HG03103 (cell line): ENCODE results near the gene CD109.
"Not testable (repeated sequence)": the region's sequence is repeated elsewhere in the genome, so short reads cannot be mapped to it uniquely, and the experiment has no call there.

Experiments used
- ATAC-seq: cut with Tn5 transposase; IDR thresholded peaks from one replicate; pipeline ENCODE4 v1.9.1; 2021; ENCODE audit warnings: low read depth; ENCODE audit not compliant: unreplicated experiment

Gene CD109

GRCh38 chr6:73769976-73770375, 74.0 kb downstream of the CD109 start:
- no peak for ATAC-seq

GRCh38 chr6:73774311-73774774, 78.3 kb downstream of the CD109 start:
- ATAC-seq, result no peak

DNA sequence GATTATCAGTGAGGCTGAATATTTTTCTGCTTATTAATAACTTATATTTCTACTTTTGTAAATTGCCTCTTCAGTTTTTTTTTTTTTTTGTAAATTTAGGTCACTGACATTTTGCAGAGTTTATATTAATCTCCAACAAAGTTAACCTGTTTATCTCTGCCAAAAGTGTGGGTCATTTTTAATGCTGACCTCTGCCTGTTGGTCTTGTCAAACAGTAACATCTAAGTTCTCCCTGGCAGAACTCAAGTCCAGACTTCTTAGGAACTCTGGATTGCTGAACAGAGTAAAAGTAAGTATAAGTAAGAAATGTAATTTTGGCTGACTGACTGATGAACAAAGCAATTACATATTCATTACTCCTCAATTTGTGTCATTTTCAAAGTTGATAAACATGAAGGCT, 83.9 kb downstream of the CD109 start:
- ATAC-seq, result no peak

GRCh38 chr6:73782911-73783310, 86.9 kb downstream of the CD109 start:
- ATAC-seq, result no peak

- no peak for ATAC-seq
These were observed 88.9 kb downstream of the CD109 start for GRCh38 chr6:73784726-73785505.

DNA sequence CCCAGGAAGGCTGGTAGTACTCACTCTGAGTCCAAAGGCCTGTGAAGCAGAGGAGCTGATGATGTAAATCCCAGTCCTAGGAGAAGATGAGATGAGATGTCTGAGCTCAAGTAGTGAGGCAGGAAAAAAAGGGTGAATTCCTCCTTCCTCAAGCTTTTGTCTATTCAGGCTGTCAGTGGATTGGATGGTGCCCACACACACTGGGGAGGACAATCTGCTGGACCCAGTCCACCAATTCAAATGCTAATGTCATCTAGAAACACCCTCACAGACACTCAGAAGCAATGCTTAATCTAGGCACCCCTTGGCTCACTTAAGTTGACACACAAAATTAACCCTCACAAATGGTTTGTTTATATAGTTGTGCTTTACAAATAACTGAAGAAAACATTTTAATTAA, 94.6 kb downstream of the CD109 start:
- ATAC-seq, result no peak

GRCh38 chr6:73791336-73791735, 95.3 kb downstream of the CD109 start:
- ATAC-seq, result no peak

GRCh38 chr6:73792738-73793137, 96.7 kb downstream of the CD109 start:
- ATAC-seq, result no peak

DNA sequence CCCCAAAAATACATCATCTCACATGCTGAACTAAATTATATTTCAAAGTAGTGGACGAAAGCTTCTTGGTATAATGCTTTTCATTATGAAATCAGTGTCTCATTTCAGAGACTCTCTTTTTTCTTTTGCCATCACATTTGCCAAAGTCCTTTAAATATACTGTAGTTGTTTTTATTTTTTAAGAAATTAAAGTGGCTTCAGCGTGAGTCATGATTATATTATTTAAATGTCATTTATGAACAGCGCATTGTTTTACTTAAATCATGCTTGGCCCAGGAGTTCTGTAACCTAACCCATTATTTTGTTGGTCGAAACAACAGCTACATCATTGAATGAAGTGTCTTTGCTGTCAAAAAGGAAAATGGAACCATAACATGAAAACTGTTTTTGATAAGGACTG, 100.9 kb downstream of the CD109 start:
- ATAC-seq, result no peak

DNA sequence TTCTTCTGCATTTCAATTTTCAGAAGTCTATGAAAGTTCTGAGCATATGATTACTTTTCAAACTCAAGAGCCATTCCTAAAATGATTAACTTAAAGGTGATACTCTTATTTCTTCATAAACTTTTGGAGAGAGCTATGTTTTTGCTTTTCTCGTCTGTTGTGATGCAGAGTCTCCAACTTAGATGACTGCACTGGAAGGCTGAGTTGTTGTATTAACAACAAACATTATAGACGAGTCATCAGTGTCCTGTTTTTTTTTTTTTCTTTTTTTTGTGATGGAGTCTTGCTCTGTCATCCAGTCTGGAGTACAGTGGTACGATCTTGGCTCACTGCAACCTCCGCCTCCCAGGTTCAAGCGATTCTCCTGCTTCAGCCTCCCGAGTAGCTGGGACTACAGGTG, 101.9 kb downstream of the CD109 start:
- ATAC-seq, result no peak

GRCh38 chr6:73798592-73798991, 102.6 kb downstream of the CD109 start:
- peak; percentile 83 for ATAC-seq

GRCh38 chr6:73800997-73801396, 105.0 kb downstream of the CD109 start:
- no peak for ATAC-seq

GRCh38 chr6:73801652-73802268, 105.8 kb downstream of the CD109 start:
- ATAC-seq, result no peak

GRCh38 chr6:73802366-73802765, 106.4 kb downstream of the CD109 start:
- no peak for ATAC-seq

DNA sequence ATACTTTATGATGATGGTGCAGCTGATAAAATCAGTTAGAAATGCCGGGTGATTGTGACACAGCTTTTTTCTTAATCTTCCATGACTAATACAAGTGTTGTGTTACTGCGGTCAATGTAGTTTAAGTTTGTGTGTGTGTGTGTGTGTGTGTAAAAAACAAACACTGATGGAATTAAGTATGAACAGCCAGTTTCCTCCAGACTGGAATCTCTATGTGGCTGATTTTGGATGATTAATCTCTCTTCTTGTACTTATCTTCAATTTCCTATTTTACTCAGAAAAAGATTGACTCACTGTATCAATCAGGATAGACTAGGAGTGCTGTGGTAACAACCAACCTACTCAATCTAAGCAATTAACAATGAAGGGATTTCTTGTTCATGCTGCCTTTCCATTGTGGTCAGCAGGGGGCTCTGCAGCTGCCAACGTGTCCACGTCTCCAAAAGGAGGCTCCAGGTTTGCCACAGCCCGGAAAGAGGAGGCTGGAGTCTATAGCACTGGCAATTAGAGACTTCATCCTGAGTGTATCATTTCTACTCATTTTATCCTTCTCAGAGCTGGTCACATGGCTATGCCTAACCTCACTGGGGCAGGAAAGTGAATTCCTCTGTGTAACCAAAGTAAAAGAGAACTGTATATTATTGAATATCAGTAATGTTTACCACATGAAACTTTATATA, 107.7 kb downstream of the CD109 start:
- ATAC-seq, result no peak

DNA sequence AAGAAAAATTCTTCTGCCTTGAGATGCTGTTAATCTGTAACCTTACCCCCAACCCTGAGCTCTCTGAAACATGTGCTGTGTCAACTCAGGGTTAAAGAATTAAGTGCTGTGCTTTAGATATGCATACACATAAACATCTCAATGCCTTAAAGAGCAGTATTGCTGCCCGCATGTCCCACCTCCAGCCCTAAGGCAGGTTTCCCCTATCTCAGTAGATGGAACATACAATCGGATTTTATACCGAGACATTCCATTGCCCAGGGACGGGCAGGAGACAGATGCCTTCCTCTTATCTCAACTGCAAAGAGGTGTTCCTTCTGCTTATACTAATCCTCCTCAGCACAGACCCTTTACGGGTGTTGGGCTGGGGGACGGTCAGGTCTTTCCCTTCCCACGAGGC, 109.2 kb downstream of the CD109 start:
- ATAC-seq, result not testable (repeated sequence)

DNA sequence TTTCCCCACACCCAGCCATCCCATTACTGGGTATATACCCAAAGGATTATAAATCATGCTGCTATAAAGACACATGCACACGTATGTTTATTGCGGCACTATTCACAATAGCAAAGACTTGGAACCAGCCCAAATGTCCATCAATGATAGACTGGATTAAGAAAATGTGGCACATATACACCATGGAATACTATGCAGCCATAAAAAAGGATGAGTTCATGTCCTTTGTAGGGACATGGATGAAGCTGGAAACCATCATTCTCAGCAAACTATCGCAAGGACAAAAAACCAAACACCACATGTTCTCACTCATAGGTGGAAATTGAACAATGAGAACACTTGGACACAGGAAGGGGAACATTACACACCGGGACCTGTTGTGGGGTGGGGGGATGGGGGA, 110.0 kb downstream of the CD109 start:
- not testable (repeated sequence) for ATAC-seq

DNA sequence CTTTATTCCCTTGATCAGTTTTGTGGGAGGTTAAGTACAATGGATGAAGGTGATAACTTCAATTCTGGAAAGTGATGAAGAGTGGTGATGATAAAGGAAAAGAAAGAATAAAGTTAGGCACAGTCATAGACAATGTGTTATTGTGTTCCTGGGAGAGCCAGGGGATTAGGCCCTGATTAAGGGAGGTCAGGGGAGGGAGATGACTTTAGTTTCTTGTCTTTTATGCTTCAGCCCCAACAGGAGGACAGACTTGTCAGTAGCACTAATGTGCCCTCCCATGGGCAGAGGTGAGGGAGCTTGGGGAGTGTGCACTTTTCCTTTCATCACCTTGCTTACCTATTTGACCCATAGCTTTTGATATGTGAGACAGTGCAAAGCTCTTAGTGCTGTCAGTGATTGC, 115.7 kb downstream of the CD109 start:
- ATAC-seq, result no peak

- ATAC-seq, result no peak
These were observed 121.2 kb downstream of the CD109 start for GRCh38 chr6:73817253-73817652.

DNA sequence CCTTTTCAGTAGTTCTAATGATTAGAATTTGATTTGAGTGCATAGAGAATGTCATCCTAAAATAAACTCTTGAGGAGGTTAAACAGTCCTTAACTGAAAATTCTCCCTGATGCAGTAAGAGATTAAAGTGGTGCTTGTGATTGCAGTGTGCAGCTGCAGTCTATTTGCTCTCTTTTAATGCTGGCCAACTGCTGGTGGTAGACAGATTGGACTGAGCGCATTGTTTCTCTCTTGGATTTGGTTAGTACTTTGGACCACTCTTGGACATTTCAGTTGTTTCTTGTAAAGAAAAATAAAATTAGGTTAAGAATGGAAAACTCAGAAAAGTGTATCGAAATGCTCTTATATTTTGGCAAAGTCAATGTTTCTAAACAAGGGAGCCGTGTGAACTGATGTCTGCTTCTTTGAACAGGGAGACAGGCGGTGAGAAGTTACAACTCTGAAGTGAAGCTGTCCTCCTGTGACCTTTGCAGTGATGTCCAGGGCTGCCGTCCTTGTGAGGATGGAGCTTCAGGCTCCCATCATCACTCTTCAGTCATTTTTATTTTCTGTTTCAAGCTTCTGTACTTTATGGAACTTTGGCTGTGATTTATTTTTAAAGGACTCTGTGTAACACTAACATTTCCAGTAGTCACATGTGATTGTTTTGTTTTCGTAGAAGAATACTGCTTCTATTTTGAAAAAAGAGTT, 127.2 kb downstream of the CD109 start:
- ATAC-seq, result no peak

GRCh38 chr6:73823832-73824231, 127.8 kb downstream of the CD109 start:
- no peak for ATAC-seq
